ENCODE measurements around the gene FTH1. TPM values are rescaled to one million over a fixed set of nuclear protein-coding genes. Genes with fewer than 3 reads are reported as not detected.

Gene FTH1
- total RNA-seq, 1 experiment from 2014 or later = 2,322 TPM

GRCh38 chr11:61962213-61963015 is 5.0 kb downstream of the FTH1 start:
- in situ Hi-C loops (cut with HindIII; ENCODE audit: low pct_unique_long_range_greater_than_20kb, low sequenced_read_pairs) (no loop called here), intact Hi-C loops (cut with micrococcal nuclease; ENCODE audit: unreplicated experiment) (no loop called here)
- Histone ChIP-seq H3K4me1 (ENCODE audit: control insufficient read depth, insufficient read depth, low read length) (peaks cover 31% of the 10 kb centered on the region), H3K27me3 (ENCODE audit: control insufficient read depth, insufficient read depth, low read length) (no peaks in the 10 kb centered on the region), H3K27ac (ENCODE audit: low read length) (peak overlapping the region; percentile 41), H3K4me3 (ENCODE audit: low read depth in 2 of 2, low read length in 2 of 2) (no peak overlapping the region), H3K9me3 (ENCODE audit: control insufficient read depth, insufficient read depth, low read depth, low read length) (no peaks in the 10 kb centered on the region), H3K36me3 (ENCODE audit: control insufficient read depth, insufficient read depth, low read length) (peaks cover 21% of the 10 kb centered on the region)
- DNase-seq (ENCODE audit: low read depth, low spot score) = no peak
- no peak; the same call in 1 of the 2 replicates for ATAC-seq
- TF ChIP-seq CTCF (IDR thresholded peaks at IDR 0.05) (no peak), SIN3A (IDR thresholded peaks at IDR 0.05; ENCODE audit: borderline replicate concordance, insufficient read depth, low read depth, low read length) (no peak), REST (IDR thresholded peaks at IDR 0.05; ENCODE audit: insufficient read depth in 1 of 2, low read depth in 2 of 2, low read length in 1 of 2) (no peak), TCF7L2 (IDR thresholded peaks at IDR 0.05; ENCODE audit: low read depth, low read length) (no peak), POLR2AphosphoS5 (IDR thresholded peaks at IDR 0.05; ENCODE audit: low read depth, low read length) (no peak; the same call in 1 of the 2 replicates)
- ChIA-PET POLR2A (no interaction called here), CTCF (interaction anchor here (1.3 to 1.6 kb wide), 2 partner anchors 14 to 120 kb away, joined by 4 read pairs; no protein-coding TSS in a partner anchor)
- BruUV-seq (replicated peaks) = no TSS peak

GRCh38 chr11:61961570-61962212 is 5.7 kb downstream of the FTH1 start:
- Histone ChIP-seq H3K4me3 (ENCODE audit: low read depth in 2 of 2, low read length in 2 of 2) (no peak overlapping the region), H3K27me3 (ENCODE audit: control insufficient read depth, insufficient read depth, low read length) (no peaks in the 10 kb centered on the region), H3K36me3 (ENCODE audit: control insufficient read depth, insufficient read depth, low read length) (peaks cover 20% of the 10 kb centered on the region), H3K9me3 (ENCODE audit: control insufficient read depth, insufficient read depth, low read depth, low read length) (no peaks in the 10 kb centered on the region), H3K4me1 (ENCODE audit: control insufficient read depth, insufficient read depth, low read length) (peaks cover 31% of the 10 kb centered on the region), H3K27ac (ENCODE audit: low read length) (peak overlapping the region; percentile 26; the same call in 1 of the 2 replicates)
- ATAC-seq (peak; percentile 24), DNase-seq (ENCODE audit: low read depth, low spot score) (no peak)
- ChIA-PET POLR2A (interaction anchor here (0.6 kb wide), 1 partner anchor 46 kb away, joined by 4 read pairs; no protein-coding TSS in a partner anchor), CTCF (interaction anchor here (1.3 to 1.6 kb wide), 2 partner anchors 13 to 120 kb away, joined by 4 read pairs; no protein-coding TSS in a partner anchor)
- TF ChIP-seq SIN3A (IDR thresholded peaks at IDR 0.05; ENCODE audit: borderline replicate concordance, insufficient read depth, low read depth, low read length) (no peak), TCF7L2 (IDR thresholded peaks at IDR 0.05; ENCODE audit: low read depth, low read length) (no peak), REST (IDR thresholded peaks at IDR 0.05; ENCODE audit: insufficient read depth in 1 of 2, low read depth in 2 of 2, low read length in 1 of 2) (no peak), POLR2AphosphoS5 (IDR thresholded peaks at IDR 0.05; ENCODE audit: low read depth, low read length) (no peak), CTCF (IDR thresholded peaks at IDR 0.05) (no peak)
- no TSS peak for BruUV-seq (replicated peaks)
- intact Hi-C loops (cut with micrococcal nuclease; ENCODE audit: unreplicated experiment) (no loop called here), in situ Hi-C loops (cut with HindIII; ENCODE audit: low pct_unique_long_range_greater_than_20kb, low sequenced_read_pairs) (no loop called here)

Data from Panc1 (cell line).